GM23338 (cell line): ENCODE results near the gene DMBT1.

Experiments used
- CREB1 ChIP-seq: fragments of 250-450 bp; sonication (Bioruptor Pico); IDR thresholded peaks from 2 replicates; pipeline ENCODE4 v1.5.0; 2020; ENCODE audit warnings: low read depth, mild to moderate bottlenecking, moderate library complexity
- CTCF ChIP-seq, 2 experiments: fragments of 200-600 bp in 1 of 2; sonication (generic) in 1 of 2; conservative IDR thresholded peaks; 2 replicates each; pipeline versions ENCODE4 v1.5.1 to v1.6.1; 2016 to 2017; ENCODE audit warnings: antibody characterized with exemption in 2 of 2, low read depth in 2 of 2, mild to moderate bottlenecking in 2 of 2, moderate library complexity in 1 of 2
- EZH2 ChIP-seq: fragments of 200-600 bp; sonication (generic); IDR thresholded peaks from one replicate; pipeline ENCODE4 v1.8.0; 2017; ENCODE audit warnings: antibody characterized with exemption, mild to moderate bottlenecking, low read depth; ENCODE audit not compliant: unreplicated experiment
- EZH2phosphoT487 ChIP-seq: fragments of 200-600 bp; sonication (generic); IDR thresholded peaks from one replicate; pipeline ENCODE4 v1.8.1; 2018; ENCODE audit warnings: antibody characterized with exemption; ENCODE audit not compliant: unreplicated experiment
- JUNB ChIP-seq: IDR thresholded peaks from one replicate; pipeline ENCODE4 v1.6.1; 2016; ENCODE audit warnings: antibody characterized with exemption; ENCODE audit not compliant: unreplicated experiment
- NANOG ChIP-seq: IDR thresholded peaks from 2 replicates; pipeline ENCODE4 v1.6.1; 2016; ENCODE audit warnings: antibody characterized with exemption, borderline replicate concordance
- POLR2AphosphoS5 ChIP-seq: IDR thresholded peaks from 2 replicates; pipeline ENCODE4 v1.6.1; 2016; ENCODE audit warnings: antibody characterized with exemption, low read depth
- REST ChIP-seq: IDR thresholded peaks from one replicate; pipeline ENCODE4 v1.6.1; 2018; ENCODE audit warnings: antibody characterized with exemption; ENCODE audit not compliant: unreplicated experiment
- STAT1 ChIP-seq: IDR thresholded peaks from one replicate; pipeline ENCODE4 v1.6.1; 2016; ENCODE audit warnings: antibody characterized with exemption; ENCODE audit not compliant: unreplicated experiment
- ZNF114 ChIP-seq: fragments of 250-450 bp; sonication (Bioruptor Pico); IDR thresholded peaks from 2 replicates; pipeline ENCODE4 v1.5.0; 2020; ENCODE audit warnings: mild to moderate bottlenecking, moderate library complexity
- ZNF331 ChIP-seq: fragments of 250-450 bp; sonication (Bioruptor Pico); IDR thresholded peaks from 2 replicates; pipeline ENCODE4 v1.5.0; 2020; ENCODE audit warnings: low read depth, mild to moderate bottlenecking, moderate library complexity
- ZNF462 ChIP-seq: fragments of 250-450 bp; sonication (Bioruptor Pico); IDR thresholded peaks from 2 replicates; pipeline ENCODE4 v1.5.0; 2020; ENCODE audit warnings: mild to moderate bottlenecking, moderate library complexity
- TF ChIP-seq, protein P1 (sequence below): IDR thresholded peaks from 2 replicates; pipeline ENCODE4 v1.6.1; 2016; ENCODE audit warnings: antibody characterized with exemption

DNA sequence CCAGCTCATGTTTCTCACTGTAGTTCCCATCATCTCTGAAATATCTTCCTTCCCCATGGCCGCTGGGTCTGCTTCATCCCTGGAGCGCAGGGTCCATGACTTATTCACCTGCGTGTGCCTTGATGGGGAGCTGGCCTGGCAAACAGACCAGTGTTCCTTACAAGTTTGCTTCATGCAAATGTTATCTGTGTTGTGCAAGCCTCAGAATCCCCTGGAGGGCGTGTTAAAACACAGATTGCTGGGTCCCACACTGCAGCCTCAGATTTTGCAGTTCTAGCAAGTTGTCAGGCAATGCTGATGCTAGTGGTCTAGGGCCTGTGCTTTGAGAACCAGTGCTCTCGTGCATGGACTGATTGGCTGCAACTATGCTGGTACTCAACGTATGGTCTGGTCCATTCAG is 7.2 kb upstream of the DMBT1 start:
- TF ChIP-seq EZH2 (no peak), CTCF (conservative IDR thresholded peaks at IDR 0.05; ENCODE audit: low read depth in 2 of 2) (no peak), REST (no peak), JUNB (no peak), CREB1 (CRISPR knock-in tag) (no peak), STAT1 (no peak), POLR2AphosphoS5 (no peak), ZNF331 (CRISPR knock-in tag) (no peak), EZH2phosphoT487 (no peak), NANOG (no peak), ZNF114 (CRISPR knock-in tag) (no peak), ZNF462 (no peak)
- TF ChIP-seq, protein P1, sequence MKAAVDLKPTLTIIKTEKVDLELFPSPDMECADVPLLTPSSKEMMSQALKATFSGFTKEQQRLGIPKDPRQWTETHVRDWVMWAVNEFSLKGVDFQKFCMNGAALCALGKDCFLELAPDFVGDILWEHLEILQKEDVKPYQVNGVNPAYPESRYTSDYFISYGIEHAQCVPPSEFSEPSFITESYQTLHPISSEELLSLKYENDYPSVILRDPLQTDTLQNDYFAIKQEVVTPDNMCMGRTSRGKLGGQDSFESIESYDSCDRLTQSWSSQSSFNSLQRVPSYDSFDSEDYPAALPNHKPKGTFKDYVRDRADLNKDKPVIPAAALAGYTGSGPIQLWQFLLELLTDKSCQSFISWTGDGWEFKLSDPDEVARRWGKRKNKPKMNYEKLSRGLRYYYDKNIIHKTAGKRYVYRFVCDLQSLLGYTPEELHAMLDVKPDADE: no peak
